WTC11 (cell line): ENCODE measurements around the gene IGSF9B.

Experiments
- CREM ChIP-seq: sonication (generic); formaldehyde crosslinking; IDR thresholded peaks from 2 replicates; pipeline ENCODE4 v1.8.1; 2022; ENCODE audit warnings: mild to moderate bottlenecking, missing genetic modification reagents, moderate library complexity
- GABPB1 ChIP-seq: sonication (generic); formaldehyde crosslinking; IDR thresholded peaks from 2 replicates; pipeline ENCODE4 v1.8.1; 2023; ENCODE audit warnings: mild to moderate bottlenecking, missing genetic modification reagents
- SP1 ChIP-seq: sonication (generic); formaldehyde crosslinking; conservative IDR thresholded peaks from 2 replicates; pipeline ENCODE4 v1.8.1; 2022; ENCODE audit warnings: missing genetic modification reagents
- TF ChIP-seq, protein P1 (sequence below): fragments of 200-600 bp; IDR thresholded peaks from 2 replicates; pipeline ENCODE4 v1.8.0; 2022; ENCODE audit warnings: antibody characterized with exemption

DNA sequence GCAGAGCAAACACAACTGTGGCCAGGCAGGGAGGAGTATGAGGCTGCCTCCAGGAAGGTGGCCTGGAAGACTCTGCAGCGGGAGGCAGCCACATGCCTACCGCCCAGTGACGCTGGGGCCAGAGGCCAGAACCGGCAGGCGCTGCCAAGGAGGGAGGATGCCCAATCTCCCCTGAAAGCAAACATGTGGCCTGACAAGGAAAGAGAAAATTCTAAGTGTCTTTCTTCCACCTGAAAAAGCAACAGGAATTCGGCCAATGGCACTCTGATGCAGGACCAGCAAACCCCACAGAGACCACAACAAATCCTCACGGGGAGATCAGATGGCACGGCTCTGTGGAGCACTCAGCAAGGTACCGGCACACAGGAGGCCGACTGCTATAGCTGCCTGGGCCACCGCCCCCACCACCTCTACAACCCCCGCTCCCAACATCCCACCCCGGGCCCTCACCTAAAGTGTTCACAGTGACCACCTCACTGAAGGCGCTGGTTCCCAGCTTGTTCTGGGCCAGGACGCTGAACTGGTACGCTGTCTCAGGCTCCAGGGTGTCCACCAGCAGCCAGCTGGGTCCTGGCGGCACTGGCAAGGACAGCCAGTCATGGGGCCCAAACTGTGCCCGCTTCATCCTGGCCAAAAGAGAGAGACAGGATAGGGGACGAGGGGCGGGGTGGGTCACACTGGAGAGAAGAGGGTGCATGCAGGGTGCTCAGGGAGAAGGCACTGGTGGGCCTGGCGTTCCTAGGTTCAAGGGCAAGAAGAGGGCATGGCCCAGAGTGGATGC lies 30.1 kb downstream of the IGSF9B start:
- TF ChIP-seq CREM (CRISPR knock-in tag) (no peak), SP1 (CRISPR knock-in tag) (no peak), GABPB1 (CRISPR knock-in tag) (no peak)
- TF ChIP-seq, protein P1, sequence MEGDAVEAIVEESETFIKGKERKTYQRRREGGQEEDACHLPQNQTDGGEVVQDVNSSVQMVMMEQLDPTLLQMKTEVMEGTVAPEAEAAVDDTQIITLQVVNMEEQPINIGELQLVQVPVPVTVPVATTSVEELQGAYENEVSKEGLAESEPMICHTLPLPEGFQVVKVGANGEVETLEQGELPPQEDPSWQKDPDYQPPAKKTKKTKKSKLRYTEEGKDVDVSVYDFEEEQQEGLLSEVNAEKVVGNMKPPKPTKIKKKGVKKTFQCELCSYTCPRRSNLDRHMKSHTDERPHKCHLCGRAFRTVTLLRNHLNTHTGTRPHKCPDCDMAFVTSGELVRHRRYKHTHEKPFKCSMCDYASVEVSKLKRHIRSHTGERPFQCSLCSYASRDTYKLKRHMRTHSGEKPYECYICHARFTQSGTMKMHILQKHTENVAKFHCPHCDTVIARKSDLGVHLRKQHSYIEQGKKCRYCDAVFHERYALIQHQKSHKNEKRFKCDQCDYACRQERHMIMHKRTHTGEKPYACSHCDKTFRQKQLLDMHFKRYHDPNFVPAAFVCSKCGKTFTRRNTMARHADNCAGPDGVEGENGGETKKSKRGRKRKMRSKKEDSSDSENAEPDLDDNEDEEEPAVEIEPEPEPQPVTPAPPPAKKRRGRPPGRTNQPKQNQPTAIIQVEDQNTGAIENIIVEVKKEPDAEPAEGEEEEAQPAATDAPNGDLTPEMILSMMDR = no peak
